ENCODE results near the gene TMEM132C.

DNA sequence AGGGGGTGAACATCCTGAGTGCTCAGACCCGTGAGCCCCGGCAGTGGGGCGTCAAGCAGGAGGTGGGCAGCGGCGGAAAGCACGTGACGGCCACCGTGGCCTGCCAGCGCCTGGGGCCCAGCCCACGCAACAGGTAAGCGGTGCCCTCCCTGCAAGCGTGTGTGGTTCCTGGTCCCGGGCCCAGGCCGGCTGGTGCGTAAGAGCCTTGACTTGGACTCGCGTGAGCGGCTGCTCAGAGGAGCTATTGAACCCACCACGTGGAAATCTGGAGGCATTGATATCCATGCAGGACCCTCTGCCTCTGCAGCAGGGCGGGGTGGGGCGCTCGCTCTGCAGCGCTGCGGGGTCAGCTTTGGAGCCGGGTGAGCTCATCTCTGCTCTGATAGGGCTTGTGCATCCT lies 277.0 kb downstream of the TMEM132C start:
- TF ChIP-seq, protein P1, sequence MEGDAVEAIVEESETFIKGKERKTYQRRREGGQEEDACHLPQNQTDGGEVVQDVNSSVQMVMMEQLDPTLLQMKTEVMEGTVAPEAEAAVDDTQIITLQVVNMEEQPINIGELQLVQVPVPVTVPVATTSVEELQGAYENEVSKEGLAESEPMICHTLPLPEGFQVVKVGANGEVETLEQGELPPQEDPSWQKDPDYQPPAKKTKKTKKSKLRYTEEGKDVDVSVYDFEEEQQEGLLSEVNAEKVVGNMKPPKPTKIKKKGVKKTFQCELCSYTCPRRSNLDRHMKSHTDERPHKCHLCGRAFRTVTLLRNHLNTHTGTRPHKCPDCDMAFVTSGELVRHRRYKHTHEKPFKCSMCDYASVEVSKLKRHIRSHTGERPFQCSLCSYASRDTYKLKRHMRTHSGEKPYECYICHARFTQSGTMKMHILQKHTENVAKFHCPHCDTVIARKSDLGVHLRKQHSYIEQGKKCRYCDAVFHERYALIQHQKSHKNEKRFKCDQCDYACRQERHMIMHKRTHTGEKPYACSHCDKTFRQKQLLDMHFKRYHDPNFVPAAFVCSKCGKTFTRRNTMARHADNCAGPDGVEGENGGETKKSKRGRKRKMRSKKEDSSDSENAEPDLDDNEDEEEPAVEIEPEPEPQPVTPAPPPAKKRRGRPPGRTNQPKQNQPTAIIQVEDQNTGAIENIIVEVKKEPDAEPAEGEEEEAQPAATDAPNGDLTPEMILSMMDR (IDR thresholded peaks at IDR 0.05): no peak
- TF ChIP-seq POLR2AphosphoS5 (IDR thresholded peaks at IDR 0.05) (no peak), POLR2A (IDR thresholded peaks at IDR 0.05) (no peak)
